Measurements from ENCODE around the gene SREBF2. TPM values are rescaled to one million over a fixed set of nuclear protein-coding genes. Genes with fewer than 3 reads are reported as not detected.

Gene SREBF2
- total and polyA plus RNA-seq, 9 of the 15 experiments (the other 6 are each of a cell fraction or from before 2014, with no cell fraction given) = 1.1 to 84.2 (median 26.9) TPM

DNA sequence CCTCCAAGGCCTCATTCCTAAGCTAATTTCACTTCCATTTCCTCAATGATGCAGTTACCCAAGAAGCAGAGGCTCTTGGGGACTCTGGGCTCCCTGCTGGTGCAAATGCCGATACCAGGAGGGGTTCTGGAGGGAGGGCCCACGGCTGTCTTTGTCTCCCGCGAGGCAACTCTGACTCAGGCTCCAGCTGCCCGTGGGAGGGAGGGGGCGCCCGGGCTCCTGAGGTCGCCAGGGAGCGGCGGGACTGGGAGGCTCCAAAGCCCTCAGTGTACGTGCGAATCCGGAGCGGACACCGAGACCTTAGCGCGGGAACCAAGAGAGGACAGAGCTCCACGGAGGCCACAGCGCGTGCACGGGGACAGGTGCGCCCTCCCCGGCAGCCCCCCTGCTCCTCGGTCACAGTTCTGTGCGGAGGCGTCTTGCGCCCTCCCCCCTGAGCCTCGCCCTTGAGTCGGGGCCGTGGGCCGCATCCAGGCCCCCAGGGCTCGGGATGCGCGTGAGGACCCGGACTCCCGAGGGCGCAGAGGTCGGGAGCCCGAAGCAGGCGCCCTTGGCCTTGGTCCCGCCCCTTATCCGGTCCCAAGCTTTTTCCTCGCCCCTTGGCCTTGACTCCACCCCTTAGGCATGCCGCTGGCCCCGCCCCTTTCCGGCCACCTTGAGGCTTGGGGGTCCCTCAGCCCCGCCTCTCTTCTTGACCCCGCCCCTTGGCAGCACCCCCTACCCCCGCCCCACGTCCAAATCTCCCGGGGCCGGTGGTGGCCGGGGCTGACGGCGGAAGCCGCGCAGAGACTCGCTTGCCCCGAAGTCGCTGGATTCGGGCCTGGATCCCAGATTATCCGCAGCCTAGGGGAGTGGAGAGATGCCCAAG, 86.7 kb downstream of the SREBF2 start (continued):
- TF ChIP-seq POLR2G (IDR thresholded peaks at IDR 0.05; ENCODE audit: low read depth, low read length) = peak; percentile 51; the same call in 1 of the 2 replicates
- TF ChIP-seq NRF1 (conservative IDR thresholded peaks at IDR 0.05 in 1 of 2, IDR thresholded peaks at IDR 0.05 in 1 of 2) = peak; percentile 34 to 40; a peak in 2 of 4 replicates
- TF ChIP-seq CAMTA2 (CRISPR knock-in tag; conservative IDR thresholded peaks at IDR 0.05) = no peak
- no peak for TF ChIP-seq HDAC2 (IDR thresholded peaks at IDR 0.05)
- no peak for TF ChIP-seq NFIX (CRISPR knock-in tag; IDR thresholded peaks at IDR 0.05; ENCODE audit: low read depth)
- TF ChIP-seq ELF2 (CRISPR knock-in tag; IDR thresholded peaks at IDR 0.05) = no peak
- TF ChIP-seq ZNF778 (CRISPR knock-in tag; IDR thresholded peaks at IDR 0.05) = no peak
- TF ChIP-seq BRD9 (IDR thresholded peaks at IDR 0.05; ENCODE audit: low read depth, partially characterized antibody) = no peak
- TF ChIP-seq ZZZ3 (IDR thresholded peaks at IDR 0.05) = no peak
- TF ChIP-seq BHLHE40 (IDR thresholded peaks at IDR 0.05; ENCODE audit: low read length) = no peak
- no peak for TF ChIP-seq ZNF239 (CRISPR knock-in tag; IDR thresholded peaks at IDR 0.05)
- no peak for TF ChIP-seq RBBP5 (IDR thresholded peaks at IDR 0.05; ENCODE audit: borderline replicate concordance, insufficient read depth, low read length, poor library complexity, severe bottlenecking)
- no peak for TF ChIP-seq ZNF253 (CRISPR knock-in tag; conservative IDR thresholded peaks at IDR 0.05)
- TF ChIP-seq, protein P1, sequence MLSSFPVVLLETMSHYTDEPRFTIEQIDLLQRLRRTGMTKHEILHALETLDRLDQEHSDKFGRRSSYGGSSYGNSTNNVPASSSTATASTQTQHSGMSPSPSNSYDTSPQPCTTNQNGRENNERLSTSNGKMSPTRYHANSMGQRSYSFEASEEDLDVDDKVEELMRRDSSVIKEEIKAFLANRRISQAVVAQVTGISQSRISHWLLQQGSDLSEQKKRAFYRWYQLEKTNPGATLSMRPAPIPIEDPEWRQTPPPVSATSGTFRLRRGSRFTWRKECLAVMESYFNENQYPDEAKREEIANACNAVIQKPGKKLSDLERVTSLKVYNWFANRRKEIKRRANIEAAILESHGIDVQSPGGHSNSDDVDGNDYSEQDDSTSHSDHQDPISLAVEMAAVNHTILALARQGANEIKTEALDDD (IDR thresholded peaks at IDR 0.05) = no peak
- TF ChIP-seq, protein P2, sequence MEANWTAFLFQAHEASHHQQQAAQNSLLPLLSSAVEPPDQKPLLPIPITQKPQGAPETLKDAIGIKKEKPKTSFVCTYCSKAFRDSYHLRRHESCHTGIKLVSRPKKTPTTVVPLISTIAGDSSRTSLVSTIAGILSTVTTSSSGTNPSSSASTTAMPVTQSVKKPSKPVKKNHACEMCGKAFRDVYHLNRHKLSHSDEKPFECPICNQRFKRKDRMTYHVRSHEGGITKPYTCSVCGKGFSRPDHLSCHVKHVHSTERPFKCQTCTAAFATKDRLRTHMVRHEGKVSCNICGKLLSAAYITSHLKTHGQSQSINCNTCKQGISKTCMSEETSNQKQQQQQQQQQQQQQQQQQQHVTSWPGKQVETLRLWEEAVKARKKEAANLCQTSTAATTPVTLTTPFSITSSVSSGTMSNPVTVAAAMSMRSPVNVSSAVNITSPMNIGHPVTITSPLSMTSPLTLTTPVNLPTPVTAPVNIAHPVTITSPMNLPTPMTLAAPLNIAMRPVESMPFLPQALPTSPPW (CRISPR knock-in tag; IDR thresholded peaks at IDR 0.05) = 0 out of 2 replicates have a peak, but pooled peaks have one; percentile 26
- TF ChIP-seq CCNT2 (IDR thresholded peaks at IDR 0.05; ENCODE audit: borderline replicate concordance, extremely low read depth, insufficient read length, low read depth, low read length) = peak; percentile 39
- TF ChIP-seq, protein P3, sequence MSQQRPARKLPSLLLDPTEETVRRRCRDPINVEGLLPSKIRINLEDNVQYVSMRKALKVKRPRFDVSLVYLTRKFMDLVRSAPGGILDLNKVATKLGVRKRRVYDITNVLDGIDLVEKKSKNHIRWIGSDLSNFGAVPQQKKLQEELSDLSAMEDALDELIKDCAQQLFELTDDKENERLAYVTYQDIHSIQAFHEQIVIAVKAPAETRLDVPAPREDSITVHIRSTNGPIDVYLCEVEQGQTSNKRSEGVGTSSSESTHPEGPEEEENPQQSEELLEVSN (IDR thresholded peaks at IDR 0.05; ENCODE audit: borderline replicate concordance in 1 of 2, extremely low read depth in 1 of 2, insufficient read depth in 1 of 2, insufficient read length in 1 of 2, low read depth in 1 of 2, low read length in 1 of 2, poor library complexity in 1 of 2, severe bottlenecking in 1 of 2) = peak in 1 of 2 experiments; percentile 63
- TF ChIP-seq L3MBTL2 (IDR thresholded peaks at IDR 0.05) = peak; percentile 34; the same call in 1 of the 2 replicates
- TF ChIP-seq CHD1 (IDR thresholded peaks at IDR 0.05; ENCODE audit: low read length) = no peak
- TF ChIP-seq, protein P4, sequence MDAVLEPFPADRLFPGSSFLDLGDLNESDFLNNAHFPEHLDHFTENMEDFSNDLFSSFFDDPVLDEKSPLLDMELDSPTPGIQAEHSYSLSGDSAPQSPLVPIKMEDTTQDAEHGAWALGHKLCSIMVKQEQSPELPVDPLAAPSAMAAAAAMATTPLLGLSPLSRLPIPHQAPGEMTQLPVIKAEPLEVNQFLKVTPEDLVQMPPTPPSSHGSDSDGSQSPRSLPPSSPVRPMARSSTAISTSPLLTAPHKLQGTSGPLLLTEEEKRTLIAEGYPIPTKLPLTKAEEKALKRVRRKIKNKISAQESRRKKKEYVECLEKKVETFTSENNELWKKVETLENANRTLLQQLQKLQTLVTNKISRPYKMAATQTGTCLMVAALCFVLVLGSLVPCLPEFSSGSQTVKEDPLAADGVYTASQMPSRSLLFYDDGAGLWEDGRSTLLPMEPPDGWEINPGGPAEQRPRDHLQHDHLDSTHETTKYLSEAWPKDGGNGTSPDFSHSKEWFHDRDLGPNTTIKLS (IDR thresholded peaks at IDR 0.05; ENCODE audit: borderline replicate concordance, low read depth) = no peak
- TF ChIP-seq EGR1 (conservative IDR thresholded peaks at IDR 0.05) = peak; percentile 45
- TF ChIP-seq SUPT5H (IDR thresholded peaks at IDR 0.05) = no peak
- no peak for TF ChIP-seq HMG20B (CRISPR knock-in tag; IDR thresholded peaks at IDR 0.05)
- TF ChIP-seq DACH1 (IDR thresholded peaks at IDR 0.05; ENCODE audit: partially characterized antibody) = no peak
